ENCODE results near the gene TRAF2.

Gene TRAF2

DNA sequence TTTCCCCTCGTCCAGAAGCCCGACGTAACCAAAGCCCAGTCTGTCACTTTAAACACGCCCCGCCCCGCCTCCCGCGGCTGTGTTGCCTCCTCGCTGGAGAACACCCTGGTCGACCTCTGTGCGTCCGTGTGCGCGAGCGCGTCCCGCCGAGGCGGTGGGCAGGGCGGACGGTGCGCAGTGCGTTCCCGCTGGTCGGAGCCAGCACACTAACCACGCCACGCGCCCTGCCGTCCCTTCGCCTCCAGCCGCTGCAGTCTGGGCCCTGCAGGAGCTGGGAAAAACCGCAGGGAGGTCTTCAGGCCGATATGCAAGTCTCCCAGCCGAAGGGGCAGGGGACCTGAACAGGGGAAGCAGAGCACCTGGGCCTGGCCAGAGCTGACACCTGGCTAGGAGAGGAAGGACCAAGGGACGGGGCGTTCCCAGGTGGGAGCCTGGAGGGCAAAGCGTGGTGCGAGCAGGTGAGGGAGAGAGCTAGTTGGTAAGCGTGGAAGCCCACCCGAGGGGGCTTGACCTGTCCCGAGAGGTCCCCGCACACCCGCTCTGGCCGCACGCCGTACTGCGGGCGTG lies 38.4 kb upstream of the TRAF2 start:
- peak; percentile 52 for DNase-seq

DNA sequence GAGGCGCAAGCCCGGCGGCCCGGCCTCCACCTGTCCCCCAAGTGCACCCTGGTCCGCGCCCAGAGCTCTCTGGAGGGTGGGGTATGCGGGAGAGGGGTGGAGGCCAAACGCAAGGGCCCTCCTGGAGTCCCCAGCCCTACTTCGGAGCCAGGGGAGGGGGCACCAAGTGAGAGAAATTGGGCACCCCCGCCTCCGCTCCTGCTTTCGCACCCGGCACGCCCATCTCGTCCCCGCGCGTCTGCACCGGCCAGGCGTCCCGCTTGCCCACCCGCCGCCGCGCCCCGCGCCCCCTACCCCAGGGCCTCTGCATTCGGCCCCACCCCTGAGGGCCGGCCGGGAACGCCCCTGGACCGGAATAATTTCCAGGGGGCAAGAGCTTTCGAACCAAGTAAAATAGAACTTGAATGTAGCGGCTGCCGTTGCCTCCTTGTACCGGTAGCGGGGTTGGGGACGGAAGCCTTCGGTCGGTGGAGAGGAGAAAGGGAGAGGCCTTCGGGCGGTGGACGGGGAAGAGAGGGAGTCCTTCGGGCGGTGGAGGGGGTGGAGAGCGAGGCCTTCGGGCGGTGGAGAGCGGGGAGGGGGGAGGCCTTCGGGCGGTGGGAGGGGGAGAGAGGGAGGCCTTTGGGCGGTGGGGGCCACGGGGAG lies 37.8 kb upstream of the TRAF2 start:
- DNase-seq: no peak

DNA sequence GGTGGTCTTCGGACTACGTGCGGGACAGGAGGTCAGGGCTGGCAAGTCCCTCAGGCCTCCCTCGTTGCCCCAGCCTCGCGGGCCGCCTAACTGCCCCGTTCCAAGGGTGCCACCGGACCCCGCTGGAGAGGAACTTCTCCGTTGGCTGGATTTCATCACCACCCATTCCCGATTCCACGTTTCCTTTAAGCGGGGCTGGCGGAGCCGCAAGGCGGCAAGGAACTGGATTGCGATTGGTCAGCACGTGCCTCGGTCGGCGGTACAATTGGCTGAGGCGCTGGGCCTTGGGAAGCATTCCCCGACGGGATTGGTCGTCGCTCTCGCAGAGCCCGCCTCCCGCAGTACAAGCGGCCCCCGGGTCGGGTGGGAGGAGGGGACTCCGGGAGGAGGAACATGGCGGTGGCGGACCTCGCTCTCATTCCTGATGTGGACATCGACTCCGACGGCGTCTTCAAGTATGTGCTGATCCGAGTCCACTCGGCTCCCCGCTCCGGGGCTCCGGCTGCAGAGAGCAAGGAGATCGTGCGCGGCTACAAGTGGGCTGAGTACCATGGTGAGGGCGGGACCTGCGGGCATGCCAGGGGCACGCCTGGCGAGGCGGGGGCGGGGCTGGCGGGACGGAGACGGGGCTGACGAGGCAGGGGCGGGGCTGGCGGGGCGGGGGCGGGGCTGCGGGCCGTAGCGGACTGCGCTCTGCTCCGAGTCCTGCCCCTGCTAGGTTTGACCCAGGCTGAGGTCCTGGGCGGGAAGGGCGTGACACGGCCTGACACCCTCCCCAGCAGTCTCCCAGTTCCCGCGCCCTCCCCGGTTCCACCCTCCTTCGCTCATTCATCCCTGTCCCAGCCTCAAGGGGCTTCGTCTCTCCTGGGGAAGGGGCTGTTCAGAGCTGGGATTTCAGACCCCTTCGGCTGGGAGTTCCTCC lies 37.0 kb upstream of the TRAF2 start, which contains the start of gene PHPT1:
Gene PHPT1, plus strand, starts transcription at position 372 of the 922 bp plus-strand sequence. Its CDS starts 22 bp downstream, at position 394.
- peak; percentile 96 for DNase-seq

DNA sequence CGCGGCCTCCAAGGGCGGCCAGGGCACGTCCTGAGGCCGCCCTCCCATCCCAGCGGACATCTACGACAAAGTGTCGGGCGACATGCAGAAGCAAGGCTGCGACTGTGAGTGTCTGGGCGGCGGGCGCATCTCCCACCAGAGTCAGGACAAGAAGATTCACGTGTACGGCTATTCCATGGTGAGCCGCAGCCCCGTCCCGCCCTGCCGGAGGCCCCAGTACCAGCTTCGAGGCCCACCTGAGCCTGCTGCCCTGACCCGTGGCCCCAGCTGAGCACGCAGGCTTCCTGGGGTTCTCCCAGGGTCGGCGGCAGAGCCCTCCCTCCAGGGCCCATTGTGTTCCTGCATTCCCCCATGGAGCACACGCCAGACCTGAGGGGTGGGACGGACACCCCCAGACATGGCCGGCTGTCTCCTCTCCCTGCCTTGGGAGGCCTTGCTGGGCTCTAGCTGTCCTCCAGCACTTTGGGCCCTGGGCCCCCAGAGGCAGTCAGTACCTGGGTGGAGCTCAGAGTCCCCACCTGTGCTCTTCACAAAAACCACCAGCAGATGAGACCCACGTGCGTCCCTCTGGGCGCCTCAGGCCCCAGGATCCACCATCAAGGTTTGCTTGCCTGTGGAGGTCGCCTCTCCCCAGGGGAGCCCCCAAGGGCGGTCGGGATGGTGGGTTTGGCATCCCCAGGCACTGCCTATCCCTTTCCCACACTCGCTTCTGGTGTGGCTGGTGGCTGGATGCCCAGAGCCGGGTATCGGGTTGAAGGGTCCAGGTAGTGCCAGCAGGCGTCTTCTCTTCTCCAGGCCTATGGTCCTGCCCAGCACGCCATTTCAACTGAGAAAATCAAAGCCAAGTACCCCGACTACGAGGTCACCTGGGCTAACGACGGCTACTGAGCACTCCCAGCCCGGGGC lies 36.1 kb upstream of the TRAF2 start:
- DNase-seq: no peak

DNA sequence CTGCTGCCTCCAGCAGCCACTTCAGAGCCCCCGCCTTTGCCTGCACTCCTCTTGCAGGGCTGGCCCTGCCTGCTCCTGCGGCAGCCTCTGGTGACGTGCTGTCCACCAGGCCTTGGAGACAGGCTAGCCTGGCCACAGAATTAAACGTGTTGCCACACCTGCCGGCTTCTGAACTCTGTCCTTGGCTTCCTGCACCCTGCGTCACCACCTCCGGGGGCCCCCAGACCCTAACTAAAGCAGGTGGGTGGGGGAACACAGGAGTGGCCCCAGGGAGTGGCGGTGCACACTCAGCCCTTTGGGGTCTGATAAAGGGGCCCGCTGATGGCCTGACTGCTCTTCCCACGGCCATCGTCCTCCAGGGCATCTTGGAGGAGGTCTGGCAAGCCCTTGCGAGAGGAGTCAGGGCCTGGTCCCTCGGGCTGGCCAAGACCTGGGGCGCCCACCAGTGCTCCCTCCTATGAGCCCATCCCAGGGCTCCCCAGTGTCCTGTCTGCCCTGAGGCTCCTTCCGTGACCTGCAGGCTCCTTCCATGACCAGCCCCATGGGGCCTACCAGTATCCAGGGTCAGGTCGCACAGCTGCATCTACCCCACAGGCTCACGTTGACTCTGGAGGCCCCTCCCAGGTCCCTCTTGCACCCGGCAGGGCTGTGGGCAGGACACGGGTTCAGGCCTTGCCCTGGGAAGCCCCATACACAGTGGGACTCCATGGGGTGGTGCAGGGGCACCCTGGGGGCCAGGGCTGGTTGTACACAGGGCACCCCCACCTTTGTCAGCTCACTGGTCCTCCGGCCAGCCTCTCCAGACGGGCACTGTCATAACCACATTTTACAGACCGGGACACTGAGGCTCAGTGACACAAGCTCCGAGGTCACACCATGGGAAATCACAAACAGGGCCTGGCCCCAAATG lies 35.2 kb upstream of the TRAF2 start:
- no peak for DNase-seq

DNA sequence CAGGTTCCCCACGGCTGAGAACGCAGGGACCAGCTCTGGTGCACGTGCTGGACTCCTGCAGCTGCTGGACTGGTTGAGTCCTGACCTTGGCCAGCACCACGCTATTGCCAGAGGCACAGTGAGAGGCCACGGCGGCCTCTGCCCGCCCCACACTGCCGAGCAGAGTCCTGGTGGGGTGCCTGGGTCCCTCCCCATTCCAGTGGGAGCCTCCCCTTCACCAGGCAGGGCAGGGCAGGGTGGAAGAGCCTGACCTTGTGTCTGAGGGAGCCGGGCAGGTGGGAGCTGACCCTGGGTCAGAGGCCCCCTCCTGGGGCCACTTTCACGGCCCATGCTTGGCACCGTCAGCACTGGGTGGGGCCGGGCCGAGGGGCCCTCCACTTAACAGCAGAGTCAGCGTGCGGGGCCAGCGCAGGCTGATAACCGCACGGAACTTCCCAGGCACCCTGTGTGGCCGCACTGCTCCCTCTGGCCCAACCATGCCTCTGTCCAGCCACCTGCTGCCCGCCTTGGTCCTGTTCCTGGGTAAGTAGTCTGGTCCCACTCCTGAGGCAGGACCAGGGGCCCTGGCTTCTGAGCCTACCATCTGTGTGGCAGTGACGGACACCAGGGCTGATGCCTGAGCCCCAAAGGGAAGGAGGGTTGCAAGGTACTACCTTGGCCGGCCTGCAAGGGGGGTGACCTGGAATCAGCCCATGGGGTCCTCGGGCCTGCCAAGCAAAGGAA lies 34.2 kb upstream of the TRAF2 start, which contains the start of gene MAMDC4:
Gene MAMDC4, plus strand, starts transcription at position 406 of the 723 bp plus-strand sequence. Its CDS starts 71 bp downstream, at position 477.
- DNase-seq: no peak

DNA sequence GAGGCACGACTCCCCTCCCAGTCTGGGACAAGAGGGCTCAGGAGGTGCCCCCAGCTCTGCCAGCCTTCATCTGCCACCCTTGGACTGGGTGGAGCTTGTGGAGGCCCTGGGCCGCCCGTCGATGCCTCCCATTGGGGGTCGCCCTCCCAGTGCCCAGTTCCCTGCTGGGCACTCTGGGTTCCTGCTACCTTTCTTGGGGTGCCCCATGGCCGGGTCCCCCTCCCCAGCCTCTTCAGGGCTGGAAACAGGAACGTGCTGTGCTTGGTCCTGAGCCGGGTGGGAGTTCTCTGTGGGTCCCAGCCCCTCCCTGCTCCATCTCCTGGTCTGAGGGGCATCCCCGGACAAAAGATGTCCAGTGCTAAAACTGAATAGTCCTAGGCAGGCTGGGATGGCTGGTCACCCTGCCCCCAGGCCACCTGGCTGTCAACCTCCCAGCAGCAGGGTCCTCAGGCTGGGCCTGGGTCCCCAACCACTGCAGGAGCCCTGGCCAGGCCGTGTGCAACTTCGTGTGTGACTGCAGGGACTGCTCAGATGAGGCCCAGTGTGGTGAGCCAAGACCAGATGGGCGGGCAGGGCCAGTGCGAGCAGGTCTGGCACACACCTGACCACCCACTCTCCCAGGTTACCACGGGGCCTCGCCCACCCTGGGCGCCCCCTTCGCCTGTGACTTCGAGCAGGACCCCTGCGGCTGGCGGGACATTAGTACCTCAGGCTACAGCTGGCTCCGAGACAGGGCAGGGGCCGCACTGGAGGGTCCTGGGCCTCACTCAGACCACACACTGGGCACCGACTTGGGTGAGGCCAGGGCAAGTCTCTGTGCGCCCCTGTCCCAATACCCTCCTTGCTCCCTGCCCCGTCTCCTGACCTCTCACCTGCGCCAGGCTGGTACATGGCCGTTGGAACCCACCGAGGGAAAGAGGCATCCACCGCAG lies 33.4 kb upstream of the TRAF2 start:
- DNase-seq: no peak

DNA sequence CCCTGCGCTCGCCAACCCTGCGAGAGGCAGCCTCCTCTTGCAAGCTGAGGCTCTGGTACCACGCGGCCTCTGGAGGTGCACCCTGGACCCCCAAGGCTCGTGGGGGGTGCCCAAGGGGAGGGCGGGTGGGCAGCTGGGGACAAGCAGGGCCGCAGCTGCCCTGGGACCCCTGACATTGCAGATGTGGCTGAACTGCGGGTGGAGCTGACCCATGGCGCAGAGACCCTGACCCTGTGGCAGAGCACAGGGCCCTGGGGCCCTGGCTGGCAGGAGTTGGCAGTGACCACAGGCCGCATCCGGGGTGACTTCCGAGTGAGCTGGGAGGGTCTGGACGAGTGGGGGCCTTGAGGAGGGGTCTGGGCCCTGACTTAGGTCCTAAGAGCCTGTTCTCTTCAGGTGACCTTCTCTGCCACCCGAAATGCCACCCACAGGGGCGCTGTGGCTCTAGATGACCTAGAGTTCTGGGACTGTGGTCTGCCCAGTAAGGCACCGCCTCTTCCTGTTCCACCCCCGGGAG lies 32.7 kb upstream of the TRAF2 start:
- DNase-seq: no peak

DNA sequence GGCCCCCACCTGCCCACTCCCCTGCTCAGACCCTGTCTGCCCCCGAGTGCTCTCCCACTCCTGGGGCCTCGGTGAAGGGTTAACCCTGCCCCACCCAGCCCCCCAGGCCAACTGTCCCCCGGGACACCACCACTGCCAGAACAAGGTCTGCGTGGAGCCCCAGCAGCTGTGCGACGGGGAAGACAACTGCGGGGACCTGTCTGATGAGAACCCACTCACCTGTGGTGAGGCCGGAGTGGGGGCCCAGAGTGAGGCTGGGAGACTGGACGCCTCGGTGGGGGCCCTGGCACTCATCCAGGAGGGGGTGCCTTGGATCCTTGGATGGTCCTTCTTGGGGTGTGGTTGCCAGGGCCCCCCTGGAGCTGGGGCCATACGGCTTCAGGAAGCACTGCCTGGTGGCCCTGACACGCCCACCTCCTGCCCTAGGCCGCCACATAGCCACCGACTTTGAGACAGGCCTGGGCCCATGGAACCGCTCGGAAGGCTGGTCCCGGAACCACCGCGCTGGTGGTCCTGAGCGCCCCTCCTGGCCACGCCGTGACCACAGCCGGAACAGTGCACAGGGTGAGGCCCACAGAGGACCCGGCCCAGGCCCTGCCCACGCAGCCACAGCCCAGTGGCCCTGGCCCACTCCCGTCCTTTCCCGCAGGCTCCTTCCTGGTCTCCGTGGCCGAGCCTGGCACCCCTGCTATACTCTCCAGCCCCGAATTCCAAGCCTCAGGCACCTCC lies 32.0 kb upstream of the TRAF2 start:
- DNase-seq: no peak

DNA sequence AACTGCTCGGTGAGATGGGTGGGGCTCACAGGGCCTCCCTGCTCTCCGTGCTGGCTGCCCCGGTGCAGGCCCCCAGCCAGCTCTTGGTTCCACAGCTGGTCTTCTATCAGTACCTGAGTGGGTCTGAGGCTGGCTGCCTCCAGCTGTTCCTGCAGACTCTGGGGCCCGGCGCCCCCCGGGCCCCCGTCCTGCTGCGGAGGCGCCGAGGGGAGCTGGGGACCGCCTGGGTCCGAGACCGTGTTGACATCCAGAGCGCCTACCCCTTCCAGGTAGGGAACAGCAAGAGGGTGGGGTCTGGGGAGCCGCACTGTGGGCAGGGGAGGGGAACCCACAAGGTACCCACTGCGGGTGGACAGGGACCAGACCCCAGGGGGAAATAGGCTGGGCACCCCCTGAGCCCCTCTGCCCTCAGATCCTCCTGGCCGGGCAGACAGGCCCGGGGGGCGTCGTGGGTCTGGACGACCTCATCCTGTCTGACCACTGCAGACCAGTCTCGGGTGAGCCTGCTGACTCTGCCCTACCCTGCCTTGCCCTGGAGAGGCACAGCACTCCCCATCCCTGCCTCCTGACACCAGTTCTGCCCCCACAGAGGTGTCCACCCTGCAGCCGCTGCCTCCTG lies 31.4 kb upstream of the TRAF2 start:
- DNase-seq: no peak

DNA sequence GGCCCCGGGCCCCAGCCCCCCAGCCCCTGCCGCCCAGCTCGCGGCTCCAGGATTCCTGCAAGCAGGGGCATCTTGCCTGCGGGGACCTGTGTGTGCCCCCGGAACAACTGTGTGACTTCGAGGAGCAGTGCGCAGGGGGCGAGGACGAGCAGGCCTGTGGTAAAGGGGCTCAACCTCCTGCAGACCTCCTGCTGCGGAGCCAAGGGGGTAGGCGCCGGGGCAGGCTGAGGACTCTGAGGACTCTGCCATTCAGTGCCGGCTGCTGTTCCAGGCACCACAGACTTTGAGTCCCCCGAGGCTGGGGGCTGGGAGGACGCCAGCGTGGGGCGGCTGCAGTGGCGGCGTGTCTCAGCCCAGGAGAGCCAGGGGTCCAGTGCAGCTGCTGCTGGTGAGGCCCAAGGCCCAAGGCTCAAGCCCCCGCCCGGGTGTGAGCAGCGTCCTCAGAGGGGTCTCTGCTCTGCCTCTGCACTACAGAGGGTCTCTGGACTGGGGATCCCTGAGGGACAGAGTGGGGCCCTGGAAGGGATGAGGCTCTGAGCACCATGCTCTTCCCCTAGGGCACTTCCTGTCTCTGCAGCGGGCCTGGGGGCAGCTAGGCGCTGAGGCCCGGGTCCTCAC lies 30.7 kb upstream of the TRAF2 start:
- no peak for DNase-seq

DNA sequence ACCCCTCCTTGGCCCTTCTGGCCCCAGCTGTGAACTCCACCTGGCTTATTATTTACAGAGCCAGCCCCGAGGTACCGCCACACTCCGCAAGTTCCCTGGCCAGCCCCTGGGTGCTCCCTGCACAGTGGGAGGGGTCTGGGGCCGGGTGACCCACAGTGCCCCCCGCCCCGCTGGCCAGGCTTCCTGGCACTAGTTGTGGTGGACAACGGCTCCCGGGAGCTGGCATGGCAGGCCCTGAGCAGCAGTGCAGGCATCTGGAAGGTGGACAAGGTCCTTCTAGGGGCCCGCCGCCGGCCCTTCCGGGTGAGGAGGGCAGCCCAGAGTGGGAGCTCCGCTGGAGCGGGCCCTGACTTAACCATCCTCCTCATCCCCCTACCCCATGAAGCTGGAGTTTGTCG lies 30.2 kb upstream of the TRAF2 start:
- DNase-seq: no peak

DNA sequence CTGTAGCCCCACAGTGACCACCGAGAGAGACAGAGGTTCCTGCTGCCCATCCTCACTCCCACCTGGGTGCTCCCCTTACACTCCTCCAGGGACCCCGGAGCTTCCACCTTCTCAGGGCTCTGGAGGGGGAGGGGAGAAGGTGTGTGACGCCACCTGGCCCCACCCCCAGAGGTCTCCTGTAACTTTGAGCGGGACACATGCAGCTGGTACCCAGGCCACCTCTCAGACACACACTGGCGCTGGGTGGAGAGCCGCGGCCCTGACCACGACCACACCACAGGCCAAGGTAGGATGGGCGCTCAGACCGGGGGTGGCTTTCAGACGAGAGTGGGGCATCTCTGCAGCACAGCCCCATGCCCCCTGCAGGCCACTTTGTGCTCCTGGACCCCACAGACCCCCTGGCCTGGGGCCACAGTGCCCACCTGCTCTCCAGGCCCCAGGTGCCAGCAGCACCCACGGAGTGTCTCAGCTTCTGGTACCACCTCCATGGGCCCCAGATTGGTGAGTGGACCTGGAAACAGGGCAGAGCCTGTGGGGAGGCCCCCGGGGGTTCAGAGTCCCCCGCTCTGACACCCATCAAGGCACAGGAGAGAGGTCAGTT lies 29.7 kb upstream of the TRAF2 start:
- DNase-seq: no peak

DNA sequence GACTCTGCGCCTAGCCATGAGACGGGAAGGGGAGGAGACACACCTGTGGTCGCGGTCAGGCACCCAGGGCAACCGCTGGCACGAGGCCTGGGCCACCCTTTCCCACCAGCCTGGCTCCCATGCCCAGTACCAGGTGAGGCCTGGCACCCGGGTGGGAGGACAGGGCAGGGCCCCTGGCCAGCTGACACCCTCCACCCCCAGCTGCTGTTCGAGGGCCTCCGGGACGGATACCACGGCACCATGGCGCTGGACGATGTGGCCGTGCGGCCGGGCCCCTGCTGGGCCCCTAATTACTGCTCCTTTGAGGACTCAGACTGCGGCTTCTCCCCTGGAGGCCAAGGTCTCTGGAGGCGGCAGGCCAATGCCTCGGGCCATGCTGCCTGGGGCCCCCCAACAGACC lies 29.1 kb upstream of the TRAF2 start:
- no peak for DNase-seq

DNA sequence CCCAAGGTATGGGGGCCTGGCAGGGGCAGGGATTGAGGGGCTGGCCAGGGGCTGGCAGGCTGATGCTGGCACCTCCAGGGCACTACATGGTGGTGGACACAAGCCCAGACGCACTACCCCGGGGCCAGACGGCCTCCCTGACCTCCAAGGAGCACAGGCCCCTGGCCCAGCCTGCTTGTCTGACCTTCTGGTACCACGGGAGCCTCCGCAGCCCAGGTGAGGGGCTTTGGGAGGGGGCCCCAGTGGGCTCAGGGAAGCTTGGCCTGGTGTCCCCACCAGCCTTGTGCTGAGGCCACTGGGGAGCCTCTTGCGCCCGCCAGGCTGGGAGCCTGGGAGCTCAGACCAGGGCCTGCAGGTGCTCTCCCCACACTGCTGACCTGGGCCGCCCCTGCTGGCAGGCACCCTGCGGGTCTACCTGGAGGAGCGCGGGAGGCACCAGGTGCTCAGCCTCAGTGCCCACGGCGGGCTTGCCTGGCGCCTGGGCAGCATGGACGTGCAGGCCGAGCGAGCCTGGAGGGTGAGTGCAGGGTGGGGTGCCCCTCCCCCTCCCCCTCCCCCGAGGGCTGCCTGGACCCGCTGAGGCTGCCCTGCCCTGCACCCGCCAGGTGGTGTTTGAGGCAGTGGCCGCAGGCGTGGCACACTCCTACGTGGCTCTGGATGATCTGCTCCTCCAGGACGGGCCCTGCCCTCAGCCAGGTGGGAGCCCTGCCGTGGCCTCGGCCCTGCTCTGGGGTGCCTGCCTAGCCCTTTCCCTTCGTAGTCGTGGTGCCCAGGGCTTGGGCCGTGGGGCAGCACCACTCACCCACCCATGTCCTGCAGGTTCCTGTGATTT lies 28.5 kb upstream of the TRAF2 start:
- DNase-seq: no peak

DNA sequence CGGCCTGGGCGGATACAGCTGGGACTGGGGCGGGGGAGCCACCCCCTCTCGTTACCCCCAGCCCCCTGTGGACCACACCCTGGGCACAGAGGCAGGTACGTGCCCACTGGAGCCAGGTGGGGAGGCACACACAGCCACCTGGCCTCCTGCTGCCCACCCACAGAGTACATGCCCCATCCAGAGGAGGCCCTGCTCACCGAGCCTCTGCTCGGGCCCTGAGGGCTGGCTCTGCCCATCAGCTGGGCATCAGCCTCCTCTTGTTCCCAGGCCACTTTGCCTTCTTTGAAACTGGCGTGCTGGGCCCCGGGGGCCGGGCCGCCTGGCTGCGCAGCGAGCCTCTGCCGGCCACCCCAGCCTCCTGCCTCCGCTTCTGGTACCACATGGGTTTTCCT lies 27.9 kb upstream of the TRAF2 start:
- DNase-seq: no peak
